Measurements from ENCODE around the gene VMP1. TPM values are rescaled to one million over a fixed set of nuclear protein-coding genes. Genes with fewer than 3 reads are reported as not detected.

Gene VMP1
- total and polyA plus RNA-seq, 2 of the 13 experiments (the other 11 are each of a cell fraction or from before 2014, with no cell fraction given), result 186 to 271 TPM

- TF ChIP-seq, protein P1, sequence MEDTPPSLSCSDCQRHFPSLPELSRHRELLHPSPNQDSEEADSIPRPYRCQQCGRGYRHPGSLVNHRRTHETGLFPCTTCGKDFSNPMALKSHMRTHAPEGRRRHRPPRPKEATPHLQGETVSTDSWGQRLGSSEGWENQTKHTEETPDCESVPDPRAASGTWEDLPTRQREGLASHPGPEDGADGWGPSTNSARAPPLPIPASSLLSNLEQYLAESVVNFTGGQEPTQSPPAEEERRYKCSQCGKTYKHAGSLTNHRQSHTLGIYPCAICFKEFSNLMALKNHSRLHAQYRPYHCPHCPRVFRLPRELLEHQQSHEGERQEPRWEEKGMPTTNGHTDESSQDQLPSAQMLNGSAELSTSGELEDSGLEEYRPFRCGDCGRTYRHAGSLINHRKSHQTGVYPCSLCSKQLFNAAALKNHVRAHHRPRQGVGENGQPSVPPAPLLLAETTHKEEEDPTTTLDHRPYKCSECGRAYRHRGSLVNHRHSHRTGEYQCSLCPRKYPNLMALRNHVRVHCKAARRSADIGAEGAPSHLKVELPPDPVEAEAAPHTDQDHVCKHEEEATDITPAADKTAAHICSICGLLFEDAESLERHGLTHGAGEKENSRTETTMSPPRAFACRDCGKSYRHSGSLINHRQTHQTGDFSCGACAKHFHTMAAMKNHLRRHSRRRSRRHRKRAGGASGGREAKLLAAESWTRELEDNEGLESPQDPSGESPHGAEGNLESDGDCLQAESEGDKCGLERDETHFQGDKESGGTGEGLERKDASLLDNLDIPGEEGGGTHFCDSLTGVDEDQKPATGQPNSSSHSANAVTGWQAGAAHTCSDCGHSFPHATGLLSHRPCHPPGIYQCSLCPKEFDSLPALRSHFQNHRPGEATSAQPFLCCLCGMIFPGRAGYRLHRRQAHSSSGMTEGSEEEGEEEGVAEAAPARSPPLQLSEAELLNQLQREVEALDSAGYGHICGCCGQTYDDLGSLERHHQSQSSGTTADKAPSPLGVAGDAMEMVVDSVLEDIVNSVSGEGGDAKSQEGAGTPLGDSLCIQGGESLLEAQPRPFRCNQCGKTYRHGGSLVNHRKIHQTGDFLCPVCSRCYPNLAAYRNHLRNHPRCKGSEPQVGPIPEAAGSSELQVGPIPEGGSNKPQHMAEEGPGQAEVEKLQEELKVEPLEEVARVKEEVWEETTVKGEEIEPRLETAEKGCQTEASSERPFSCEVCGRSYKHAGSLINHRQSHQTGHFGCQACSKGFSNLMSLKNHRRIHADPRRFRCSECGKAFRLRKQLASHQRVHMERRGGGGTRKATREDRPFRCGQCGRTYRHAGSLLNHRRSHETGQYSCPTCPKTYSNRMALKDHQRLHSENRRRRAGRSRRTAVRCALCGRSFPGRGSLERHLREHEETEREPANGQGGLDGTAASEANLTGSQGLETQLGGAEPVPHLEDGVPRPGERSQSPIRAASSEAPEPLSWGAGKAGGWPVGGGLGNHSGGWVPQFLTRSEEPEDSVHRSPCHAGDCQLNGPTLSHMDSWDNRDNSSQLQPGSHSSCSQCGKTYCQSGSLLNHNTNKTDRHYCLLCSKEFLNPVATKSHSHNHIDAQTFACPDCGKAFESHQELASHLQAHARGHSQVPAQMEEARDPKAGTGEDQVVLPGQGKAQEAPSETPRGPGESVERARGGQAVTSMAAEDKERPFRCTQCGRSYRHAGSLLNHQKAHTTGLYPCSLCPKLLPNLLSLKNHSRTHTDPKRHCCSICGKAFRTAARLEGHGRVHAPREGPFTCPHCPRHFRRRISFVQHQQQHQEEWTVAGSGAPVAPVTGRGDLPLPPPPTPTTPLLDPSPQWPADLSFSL (CRISPR knock-in tag; IDR thresholded peaks at IDR 0.05), result peak; percentile 45; the same call in 1 of the 2 replicates
- TF ChIP-seq HMGXB3 (CRISPR knock-in tag; IDR thresholded peaks at IDR 0.05; ENCODE audit: borderline replicate concordance), result no peak
- TF ChIP-seq GTF2F1 (IDR thresholded peaks at IDR 0.05; ENCODE audit: low read length), result no peak
- TF ChIP-seq SIN3A (IDR thresholded peaks at IDR 0.05; ENCODE audit: borderline replicate concordance, low read depth, low read length), result no peak
- TF ChIP-seq ZNF264 (CRISPR knock-in tag; IDR thresholded peaks at IDR 0.05), result no peak
- no peak for TF ChIP-seq ZSCAN22 (CRISPR knock-in tag; IDR thresholded peaks at IDR 0.05)
- no peak for TF ChIP-seq HBP1 (CRISPR knock-in tag; IDR thresholded peaks at IDR 0.05; ENCODE audit: low read depth)
- no peak for TF ChIP-seq ZSCAN21 (CRISPR knock-in tag; IDR thresholded peaks at IDR 0.05; ENCODE audit: borderline replicate concordance)
- TF ChIP-seq TARDBP (CRISPR knock-in tag; IDR thresholded peaks at IDR 0.05), result no peak
- no peak for TF ChIP-seq SKIL (CRISPR knock-in tag; IDR thresholded peaks at IDR 0.05; ENCODE audit: borderline replicate concordance)
- TF ChIP-seq, protein P2, sequence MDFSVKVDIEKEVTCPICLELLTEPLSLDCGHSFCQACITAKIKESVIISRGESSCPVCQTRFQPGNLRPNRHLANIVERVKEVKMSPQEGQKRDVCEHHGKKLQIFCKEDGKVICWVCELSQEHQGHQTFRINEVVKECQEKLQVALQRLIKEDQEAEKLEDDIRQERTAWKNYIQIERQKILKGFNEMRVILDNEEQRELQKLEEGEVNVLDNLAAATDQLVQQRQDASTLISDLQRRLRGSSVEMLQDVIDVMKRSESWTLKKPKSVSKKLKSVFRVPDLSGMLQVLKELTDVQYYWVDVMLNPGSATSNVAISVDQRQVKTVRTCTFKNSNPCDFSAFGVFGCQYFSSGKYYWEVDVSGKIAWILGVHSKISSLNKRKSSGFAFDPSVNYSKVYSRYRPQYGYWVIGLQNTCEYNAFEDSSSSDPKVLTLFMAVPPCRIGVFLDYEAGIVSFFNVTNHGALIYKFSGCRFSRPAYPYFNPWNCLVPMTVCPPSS (IDR thresholded peaks at IDR 0.05), result no peak
- TF ChIP-seq ZNF569 (CRISPR knock-in tag; IDR thresholded peaks at IDR 0.05; ENCODE audit: borderline replicate concordance), result no peak
Observed at GRCh38 chr17:59785091-59785799, 77.8 kb downstream of the VMP1 start (continued).
